Activated T-cell treated with anti-CD3 and anti-CD28 coated beads for 4 hours (primary cell): Measurements from ENCODE around the gene TRIL.

ENCODE experiments used
- DNase-seq: peaks from one replicate; pipeline ENCODE4 v3.0.0-alpha.2; 2020

Gene TRIL, protein sequence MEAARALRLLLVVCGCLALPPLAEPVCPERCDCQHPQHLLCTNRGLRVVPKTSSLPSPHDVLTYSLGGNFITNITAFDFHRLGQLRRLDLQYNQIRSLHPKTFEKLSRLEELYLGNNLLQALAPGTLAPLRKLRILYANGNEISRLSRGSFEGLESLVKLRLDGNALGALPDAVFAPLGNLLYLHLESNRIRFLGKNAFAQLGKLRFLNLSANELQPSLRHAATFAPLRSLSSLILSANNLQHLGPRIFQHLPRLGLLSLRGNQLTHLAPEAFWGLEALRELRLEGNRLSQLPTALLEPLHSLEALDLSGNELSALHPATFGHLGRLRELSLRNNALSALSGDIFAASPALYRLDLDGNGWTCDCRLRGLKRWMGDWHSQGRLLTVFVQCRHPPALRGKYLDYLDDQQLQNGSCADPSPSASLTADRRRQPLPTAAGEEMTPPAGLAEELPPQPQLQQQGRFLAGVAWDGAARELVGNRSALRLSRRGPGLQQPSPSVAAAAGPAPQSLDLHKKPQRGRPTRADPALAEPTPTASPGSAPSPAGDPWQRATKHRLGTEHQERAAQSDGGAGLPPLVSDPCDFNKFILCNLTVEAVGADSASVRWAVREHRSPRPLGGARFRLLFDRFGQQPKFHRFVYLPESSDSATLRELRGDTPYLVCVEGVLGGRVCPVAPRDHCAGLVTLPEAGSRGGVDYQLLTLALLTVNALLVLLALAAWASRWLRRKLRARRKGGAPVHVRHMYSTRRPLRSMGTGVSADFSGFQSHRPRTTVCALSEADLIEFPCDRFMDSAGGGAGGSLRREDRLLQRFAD

DNA sequence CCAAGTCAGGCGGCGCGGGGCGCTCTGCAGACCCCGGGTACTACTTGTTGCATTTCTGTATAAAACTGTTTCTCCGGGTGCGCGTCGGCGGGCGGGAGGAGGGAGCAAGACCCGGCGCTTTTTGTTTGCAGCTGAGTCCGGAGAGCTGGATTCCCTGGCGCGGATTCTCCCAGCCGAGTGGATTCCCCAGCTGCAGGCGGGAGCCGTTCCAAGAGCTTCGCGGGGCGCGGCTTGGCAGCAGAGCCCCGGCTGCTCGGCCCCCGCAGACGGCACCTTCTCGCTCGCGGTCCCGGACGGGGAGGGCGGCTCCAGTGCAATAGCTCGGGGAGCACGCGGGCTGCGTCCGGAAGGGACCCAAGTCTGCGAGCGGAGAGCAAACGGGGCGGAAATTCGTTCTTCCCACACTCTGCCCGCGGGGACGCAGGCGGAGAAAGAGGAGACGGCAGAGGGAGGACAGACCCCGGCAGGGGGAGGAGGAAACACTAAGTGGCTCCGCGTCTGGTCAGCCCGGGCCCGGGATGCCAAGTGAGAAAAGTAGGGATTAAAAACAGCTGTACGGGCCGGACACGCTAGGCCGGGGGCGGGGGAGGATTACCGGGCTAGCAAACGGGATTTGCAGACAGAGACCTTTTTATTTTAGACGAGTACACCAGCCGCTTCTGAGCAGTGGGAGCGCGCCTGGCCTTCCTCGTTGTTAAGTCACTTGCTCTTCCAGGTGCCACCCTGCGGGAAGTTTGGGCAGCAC, at the start of gene TRIL:
TRIL (minus strand) TSS at position 96 of the 745 bp plus-strand sequence. CDS start 284 bp downstream, outside the sequence.
- DNase-seq, result no peak

DNA sequence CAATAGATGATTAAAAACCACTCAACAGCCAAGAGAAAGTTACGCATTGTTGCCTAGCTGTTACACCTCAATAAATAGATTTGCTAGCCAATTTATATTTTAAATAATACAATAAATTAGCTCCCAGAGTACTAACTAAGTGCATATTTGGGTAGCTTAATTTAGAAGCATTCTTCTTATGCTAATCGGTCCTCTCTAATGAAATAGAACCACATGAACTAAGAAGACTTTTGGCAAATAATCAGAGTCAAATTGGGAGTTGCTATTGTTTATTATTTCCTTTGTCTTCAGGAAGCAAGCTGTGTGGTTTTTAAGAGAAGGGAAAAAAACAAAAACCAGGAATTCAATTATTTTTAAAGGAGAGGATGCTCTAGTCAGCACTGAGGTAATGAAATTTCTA, 49.0 kb upstream of the TRIL start:
- no peak for DNase-seq

DNA sequence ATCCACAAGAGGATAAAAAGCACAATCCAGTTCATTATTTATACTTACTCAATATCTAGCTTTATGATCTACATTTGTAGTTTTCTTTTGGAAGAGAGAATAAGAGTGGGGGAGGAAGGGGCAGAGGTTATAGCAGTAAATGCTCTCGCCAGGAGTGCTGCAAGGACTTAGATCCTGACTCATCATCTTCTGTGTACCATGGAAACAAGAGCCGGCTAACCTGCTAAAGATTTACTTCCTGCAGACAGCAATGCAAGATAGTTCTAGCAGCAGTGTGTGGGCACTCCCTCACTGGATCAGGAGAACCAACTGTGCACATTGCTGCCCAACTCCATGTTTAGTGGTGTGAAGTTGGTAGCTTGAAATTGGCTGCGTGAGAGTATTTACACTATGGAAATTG, 47.7 kb upstream of the TRIL start:
- no peak for DNase-seq

DNA sequence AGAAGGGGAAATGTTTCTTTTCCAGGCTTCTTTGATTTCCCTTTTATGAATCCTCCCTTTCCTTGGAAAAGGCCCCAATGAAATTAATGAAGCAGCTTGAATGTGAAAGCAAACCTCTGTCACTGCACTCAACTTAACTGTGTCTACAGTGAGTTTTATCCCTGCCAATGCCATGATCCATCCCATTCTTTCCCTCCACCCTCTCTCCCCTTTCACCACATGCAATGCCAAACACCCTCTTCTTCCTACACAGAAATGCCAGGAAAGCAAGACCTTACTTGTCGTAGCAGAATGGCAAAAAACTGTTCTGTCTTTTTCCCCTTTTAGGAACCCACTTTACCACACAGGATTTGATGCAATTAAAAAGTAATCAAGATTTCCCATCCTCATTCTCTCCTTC, 47.3 kb upstream of the TRIL start:
- DNase-seq, result no peak

DNA sequence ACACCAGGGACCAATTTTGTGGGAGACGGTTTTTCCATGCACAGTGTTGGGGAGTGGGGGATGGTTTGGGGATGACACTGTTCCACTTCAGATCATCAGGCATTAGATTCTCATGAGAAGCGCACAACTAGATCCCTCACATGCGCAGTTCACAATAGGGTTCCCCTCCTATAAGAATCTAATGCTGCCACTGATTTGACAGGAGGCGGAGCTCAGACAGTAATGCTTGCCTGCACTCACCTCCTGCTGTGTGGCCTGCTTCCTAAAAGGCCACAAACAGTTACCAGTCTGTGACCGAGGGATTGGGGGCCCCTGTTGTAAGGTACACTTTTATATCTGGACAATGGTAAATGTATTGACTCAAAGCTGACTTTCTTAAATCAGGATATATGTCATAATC, 45.6 kb upstream of the TRIL start:
- DNase-seq, result no peak

DNA sequence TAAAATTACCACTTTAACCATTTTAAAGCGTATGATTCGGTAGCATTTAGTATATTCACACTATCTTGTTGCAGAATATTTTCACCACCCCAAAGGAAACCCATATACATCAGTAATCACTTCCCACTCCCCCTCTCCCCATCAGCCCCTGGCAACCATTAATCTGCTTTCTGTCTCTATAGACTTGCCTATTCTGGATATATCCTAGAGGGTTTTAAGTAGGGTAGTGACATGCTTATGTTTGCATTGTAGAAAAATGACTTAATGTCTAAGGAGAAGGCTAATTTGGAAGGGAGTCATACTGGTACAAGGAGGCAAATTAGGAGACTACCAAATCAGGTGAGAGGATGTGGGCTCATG, 42.6 kb upstream of the TRIL start:
- no peak for DNase-seq

DNA sequence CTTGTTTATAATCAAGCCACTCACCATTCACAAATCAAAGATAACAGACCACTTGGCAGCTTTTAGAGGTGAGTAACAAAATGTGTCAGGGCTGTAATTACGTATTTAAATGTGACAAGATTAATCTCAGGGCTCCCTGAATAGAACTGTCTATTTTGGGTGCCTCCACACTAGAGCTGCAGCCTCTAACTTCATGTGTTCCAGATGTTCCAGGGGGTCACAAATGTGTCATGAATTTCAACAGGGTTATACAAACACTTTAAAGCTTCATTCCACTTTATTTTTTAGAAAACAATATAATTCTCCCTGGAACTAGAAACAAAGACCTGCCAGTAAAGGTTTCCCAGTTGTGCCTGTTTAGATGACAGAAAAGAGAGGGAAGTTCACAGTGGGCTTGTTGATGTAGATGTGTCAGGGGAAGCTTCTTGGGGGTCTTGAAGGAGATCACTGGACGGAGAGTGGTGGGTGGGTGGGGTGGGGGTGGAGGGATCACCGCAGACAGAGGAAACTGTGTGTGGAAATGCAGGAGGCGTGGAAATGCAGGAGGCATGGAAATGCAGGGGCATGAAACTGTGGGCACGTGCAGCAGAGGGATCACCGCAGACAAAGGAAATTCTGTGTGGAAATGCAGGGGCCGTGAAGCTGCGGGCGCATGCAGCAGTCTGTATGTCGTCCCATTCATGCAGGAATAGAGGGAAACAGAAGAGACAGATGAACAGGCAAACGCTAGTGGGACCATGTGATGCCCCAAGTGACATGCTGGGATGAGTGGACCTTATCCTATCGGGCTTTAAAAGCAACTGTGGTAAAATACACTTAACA, 42.0 kb upstream of the TRIL start:
- DNase-seq, result no peak

DNA sequence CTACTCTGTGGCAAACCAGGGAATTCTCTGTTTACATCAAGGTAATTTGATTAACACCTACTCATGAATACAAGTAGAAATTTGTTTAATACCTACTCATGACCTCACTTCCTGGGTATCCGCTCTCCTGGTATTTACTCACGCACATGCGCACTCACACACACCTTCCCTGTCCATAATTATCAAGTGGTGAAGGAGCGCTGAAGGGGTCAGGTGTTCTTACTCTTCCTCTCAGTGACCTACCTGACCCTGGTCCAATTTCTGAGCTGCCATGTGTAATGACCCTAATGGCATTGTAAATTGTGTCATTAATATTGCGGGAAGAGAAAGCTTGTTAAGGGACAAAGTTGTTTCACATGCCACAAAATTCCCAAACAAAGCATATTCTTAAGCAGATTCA, 41.3 kb upstream of the TRIL start:
- DNase-seq, result no peak

DNA sequence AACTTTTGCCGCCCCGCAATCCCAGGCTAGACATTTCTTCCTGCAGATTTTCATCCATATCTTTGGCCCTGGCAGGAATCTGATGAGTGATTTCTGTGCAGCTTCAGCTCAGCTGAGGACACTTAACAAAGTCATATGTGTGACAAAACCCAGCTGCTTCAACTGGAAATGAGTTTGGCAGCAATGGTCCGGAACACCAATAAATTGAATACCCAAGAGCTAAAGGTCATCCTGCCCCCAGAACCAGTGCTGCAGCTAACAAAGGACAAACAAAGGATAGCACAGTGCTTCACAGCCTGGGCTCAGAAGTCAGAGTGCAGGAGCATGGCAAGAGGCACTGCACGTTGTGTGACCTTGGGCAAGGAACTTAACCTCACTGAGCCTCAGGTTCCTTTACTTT, 40.0 kb upstream of the TRIL start:
- no peak for DNase-seq

DNA sequence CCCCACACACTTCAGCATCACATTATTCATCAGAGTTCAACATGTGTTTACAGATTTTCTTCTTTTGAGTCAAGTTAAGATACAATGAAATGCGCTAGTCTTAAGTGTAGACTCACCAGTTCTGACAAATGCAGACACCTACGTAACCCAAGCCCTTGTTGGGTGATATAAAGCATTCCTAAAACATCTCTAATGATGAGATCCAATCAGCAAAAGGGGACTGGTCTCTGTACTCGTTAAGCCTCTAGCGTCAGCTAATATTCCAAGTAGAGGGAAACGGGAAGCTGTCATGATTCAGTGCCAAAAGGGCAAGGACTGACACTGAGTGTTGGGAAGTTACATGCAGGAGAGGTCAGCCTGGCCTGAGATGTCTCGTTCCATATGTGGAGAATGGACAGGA, 38.7 kb upstream of the TRIL start:
- no peak for DNase-seq

DNA sequence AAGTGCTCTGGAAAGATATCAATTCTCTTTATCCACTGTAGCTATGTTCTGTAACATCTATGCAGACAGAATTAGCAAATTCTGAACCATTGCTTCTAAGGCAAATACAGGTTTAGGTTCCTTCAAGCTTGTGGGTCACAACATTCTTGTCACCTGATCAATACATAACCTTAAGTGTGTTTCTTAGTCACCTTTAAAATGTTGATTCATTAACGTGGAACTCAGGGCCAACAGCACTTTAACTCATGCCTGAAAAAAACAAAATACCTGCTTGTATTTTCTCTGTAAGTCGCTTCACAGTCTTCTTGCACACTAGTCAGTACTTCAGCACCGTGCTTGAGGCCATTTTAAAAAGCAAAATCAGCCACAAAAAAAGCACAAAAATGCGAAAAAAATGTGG, 35.2 kb upstream of the TRIL start:
- no peak for DNase-seq

DNA sequence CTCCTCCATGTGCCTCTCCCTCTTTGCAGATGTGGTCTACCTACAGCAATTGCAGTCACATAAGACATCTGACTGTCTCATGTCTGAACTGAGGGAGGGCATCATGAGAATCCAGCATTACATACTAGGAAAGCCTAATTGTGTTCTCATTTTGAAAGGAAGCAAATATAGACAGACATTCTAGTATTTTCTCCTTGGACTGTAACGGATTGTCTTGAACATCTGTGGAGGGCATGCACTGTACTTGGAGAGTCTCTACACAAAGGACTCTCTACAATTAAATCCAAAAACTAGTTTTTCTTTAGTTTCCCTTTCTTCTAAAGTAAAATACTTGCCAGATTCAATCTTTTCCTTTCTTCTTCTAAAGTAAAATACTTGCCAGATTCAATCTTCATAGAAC, 34.7 kb upstream of the TRIL start:
- DNase-seq, result no peak

DNA sequence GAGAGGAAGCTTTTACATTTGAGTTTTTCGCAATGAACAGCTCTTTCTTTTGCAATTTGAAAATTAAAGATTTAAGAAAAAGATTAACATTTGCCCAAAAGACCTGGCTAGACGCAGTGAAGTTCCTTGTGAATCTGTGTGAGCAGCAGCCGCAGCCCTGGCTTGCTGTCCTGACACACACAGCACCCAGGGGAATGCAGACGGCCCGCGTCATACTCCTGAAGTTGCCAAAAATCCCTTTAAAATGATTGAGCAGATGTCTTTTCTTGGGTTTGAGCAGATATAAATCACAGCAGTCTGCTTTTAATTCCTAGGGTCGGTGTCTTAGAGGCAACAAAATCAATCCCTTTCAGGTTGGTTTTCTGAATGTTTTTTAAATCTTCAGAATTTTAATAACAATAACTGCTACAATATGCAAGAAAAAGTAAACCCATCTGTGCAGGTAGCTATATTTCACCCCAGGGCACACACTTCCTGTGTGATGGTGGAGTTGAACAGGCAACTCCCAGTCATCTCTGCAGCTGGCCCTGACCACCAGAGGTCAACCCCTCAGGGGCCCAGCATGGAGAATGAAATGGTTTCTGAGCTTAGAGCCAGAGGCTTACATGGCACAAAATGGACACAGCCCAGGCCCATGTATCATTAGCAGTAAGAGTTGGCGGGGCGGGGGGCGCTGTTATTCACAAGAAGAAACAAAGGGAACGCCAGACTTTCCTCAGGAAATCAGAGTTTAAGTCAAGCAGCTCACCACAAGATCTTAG, 32.2 kb upstream of the TRIL start:
- no peak for DNase-seq

DNA sequence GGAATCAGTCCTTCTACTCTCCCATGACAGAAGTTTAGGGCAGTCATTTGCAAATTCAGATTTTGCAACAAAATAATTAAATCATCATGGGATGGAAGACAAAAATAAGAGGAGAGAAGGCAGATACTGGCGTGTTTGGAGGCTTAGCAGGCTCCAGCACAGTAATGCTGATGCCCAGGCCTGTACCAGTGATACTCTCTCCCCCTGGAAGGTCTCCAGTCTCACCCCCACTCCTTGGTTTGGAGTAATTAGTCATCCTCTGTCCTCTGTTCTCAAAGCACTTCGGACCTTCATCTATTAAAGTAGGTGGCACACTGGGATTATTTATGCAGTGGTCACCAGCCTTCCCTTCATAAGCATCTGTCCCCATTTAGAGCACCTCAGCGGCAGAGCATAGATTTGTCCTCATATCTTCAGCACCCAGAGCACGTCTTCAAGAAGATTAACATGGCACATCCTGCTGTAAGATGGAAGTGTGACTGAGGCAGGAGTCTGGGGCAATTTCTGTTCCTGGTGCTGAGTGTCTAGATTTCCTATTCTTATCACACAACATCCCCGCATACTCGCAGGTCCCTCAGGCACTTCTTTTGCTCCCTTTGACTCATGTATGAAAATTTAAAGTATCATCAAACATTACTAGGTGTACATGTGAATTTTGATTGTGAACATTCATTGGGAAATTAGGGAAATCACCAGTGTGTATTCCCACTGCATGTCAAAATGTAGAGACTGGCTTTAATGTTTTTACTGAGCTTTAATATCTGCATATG, 31.3 kb upstream of the TRIL start:
- DNase-seq, result no peak

DNA sequence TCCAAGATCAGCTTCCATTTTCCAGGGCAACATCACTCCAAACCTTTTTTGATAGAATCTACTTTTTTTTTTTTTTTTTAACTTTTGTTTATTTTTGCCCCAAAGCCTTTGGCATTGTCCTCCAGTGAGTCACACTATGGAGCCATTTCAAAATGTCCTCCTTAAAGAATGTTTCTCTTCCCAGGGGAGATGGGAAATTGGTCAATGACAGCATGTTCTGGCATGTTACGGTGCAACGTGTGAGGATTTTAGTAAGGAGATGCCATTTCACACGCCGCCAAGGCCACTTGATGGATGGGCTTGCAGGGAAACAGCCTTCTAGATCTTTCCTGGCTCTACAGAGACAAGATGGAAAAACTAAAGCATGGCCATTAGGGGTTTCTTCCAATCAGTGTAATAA, 30.7 kb upstream of the TRIL start:
- no peak for DNase-seq

DNA sequence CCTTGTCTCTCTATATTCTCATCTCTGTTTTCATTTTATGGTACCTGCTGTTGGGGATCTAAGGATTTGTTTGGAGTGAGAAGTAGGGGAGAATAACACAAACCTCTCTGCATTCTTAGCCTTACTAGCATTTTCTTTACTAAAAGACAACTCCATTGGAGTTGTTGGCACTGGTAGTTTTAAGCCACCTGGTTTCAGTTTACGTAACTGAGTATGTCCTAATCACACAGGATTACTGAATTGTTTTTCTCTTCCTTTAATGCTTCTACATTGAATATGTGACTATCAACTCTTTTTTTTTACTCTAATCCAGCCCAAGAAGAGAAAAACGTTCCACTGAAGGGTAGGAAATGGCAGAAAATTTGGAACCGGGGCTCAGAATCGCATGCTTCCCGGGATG, 30.0 kb upstream of the TRIL start:
- DNase-seq, result no peak

DNA sequence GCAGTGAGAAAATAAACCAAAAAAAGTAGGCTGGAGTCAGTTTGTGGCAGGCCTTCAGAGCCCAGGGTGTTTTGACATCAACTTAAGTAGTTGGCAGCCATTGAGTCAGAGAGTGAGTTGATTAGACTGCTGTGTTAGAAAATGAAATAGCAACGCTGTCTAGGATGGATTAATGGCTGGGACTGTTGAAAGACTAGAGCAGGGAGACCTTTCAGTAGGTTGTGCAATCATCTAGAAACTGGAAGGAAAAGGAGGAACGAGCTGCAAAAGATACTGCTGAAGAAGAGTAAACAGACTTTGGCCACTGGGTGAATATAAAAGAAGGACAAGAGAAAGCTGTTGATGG, 28.6 kb upstream of the TRIL start:
- DNase-seq, result no peak

DNA sequence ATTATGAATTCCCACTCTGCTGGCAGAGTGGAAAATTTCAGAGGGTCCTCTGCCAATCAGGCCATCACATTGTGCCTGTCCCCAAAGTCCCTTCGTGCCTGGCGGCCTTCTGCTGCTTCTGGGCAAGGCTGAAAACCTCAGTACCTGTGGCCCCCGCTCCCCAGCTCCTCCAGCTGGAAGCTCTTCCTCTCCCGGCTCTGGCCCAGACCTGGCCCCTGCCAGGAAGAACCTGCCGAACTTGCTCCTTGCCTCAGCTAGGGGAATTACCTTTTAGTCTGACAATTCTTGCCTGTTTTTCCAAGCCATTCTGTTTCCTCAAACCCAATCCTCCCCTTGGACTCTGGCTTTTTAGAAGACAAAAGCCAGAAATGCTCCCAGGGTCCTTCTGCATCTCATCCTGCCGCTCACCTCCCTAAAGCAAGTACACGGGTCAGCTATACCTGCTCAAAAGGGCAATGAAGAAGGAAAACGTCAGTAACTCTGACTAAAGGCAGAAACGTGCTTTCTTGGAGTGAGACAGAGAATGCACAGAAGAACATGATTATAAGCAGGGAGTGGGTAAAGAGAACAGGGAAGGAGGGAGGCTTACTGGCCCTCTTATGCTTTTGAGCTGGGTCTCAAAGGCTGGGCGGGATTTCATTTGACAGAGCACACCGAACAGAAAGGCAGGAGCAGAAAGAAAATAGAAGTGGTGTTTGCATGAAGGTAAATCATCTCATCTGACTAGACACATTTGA, 28.1 kb upstream of the TRIL start:
- no peak for DNase-seq

DNA sequence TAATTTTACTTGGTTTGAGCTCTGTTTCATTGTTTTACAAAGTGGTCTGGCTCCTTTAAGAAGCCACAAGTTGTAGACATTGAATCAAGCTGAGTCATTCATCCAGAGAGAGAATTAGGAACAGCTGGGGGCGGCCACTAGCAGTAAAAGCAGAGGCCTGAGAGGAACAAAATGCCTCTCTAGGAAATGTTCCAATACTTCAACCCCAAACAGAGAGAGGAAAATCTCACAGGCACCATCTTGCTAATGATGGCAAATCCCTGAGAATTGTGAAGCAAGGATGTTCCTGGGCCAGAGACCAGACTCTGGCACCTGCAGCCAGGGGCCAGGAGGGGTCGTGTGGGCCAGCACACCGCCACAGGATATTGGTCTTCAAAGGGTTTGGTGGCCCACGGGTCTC, 26.5 kb upstream of the TRIL start:
- no peak for DNase-seq

DNA sequence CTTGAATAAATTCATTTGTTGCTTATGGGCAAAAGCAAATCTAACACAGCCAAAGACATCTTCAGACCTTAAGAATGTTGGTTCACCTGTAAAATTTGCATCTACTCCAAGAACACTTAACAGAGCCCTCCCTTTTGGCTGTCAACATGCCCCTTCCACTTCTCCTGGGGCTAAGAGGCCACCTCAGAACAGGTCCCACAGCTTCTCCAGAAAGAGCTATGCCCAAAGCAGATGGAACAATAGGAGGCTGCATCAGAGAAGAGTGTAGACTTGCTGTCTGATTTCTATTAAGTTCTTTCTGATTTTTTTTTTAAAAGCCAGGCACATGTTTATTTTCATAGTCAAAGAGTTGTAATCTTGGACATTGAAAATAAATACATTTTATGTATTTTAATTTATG, 26.1 kb upstream of the TRIL start:
- no peak for DNase-seq
